HG03521 (cell line): Measurements from ENCODE around the gene CBX2.

ENCODE experiments used
- ATAC-seq: cut with Tn5 transposase; IDR thresholded peaks from one replicate; pipeline ENCODE4 v1.9.1; 2021; ENCODE audit warnings: mild to moderate bottlenecking, moderate library complexity; ENCODE audit not compliant: unreplicated experiment

Gene CBX2

DNA sequence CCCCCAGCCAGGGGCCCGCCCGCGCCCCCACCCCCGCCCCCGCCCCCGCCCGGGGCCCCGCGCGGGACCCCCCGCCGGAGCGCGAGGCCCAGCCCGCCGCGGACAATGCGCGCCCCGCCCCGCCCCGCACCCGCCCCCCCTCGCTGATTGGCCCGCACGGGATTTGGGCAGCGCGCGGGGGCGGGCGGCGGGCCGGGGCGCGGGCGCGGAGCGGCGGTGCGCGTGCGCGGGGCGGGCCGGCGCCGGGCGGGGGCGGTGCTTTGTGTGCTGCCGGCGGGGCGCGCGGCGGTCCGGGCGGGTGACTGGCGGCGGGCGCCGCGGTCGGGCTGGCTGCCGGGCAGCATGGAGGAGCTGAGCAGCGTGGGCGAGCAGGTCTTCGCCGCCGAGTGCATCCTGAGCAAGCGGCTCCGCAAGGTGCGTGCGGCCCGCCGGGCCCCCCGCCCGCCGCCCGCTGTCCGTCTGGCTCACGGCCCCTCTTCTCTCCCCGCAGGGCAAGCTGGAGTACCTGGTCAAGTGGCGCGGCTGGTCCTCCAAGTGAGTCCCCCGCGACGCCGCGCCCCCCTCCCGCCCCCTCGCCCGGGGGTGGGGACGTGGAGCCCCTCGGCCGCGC lies at the start of gene CBX2:
CBX2 (plus strand) TSS at position 255 of the 610 bp plus-strand sequence; CDS start at position 343, 88 bp downstream.
- ATAC-seq, result peak; percentile 74

GRCh38 chr17:79728169-79728907 lies 49.6 kb upstream of the CBX2 start:
- no peak for ATAC-seq

GRCh38 chr17:79728908-79729471 lies 49.0 kb upstream of the CBX2 start:
- ATAC-seq, result no peak

DNA sequence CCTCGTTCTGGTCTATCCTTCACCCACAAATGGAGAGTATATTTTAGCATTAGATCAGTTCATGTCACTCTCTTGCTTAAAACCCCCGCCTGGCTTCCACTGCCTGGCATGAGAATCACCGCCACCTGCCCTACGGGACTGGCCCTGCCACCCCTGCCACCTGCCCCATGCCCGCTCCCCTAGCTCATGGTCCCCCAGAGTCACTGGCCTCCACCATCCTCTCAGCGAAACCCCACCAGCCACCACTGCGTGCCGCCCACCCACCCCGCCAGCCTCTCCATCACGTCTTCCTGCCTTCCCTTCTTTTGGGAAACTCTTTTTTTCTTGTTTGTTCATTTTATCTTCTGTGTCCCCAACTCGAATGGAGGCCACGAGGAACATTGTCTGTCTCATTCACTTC lies 48.2 kb upstream of the CBX2 start:
- ATAC-seq, result no peak

DNA sequence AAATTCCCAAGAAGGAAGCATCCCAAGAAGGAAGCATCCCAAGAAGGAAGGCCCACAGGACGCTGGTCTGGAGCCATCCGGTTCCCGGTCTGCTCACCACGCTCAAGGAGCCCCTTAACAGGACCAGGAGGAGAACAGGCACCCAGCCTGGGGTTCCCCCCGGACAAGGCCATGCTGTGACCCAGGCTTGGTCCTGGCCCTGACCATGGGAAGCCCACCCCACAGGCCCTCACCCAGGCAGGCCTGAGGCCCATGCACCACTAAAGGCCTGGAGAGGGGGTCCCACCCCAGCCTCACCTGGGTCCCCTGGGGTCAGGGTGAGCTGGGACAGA lies 47.5 kb upstream of the CBX2 start:
- ATAC-seq, result no peak

- ATAC-seq, result no peak
These were observed 47.0 kb upstream of the CBX2 start, which contains the start of gene ENPP7 for GRCh38 chr17:79730769-79731483. TSS of gene ENPP7 (plus strand) at chr17:79730943. CDS start at chr17:79731140, 197 bp downstream.

GRCh38 chr17:79732254-79732653 lies 45.7 kb upstream of the CBX2 start:
- no peak for ATAC-seq

GRCh38 chr17:79732804-79733691 lies 44.9 kb upstream of the CBX2 start:
- no peak for ATAC-seq

DNA sequence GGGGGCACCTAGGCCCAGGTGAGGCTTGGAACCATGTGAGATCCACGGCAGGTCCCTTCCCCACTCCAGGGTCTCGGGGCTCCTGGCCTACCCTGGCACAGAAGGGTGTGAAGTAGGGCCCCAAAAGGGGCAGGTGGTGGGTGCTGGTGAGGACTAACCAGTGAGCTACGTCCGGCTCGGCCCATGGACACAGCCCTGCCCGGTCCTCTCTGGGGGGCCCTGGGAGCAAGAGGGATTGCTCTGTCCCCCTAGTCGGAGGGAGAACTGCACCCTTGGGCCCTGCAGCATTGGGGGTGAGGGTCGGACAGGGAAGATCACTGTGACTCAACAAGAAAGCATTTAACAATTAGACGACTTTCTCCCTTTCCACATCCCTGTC lies 44.3 kb upstream of the CBX2 start:
- ATAC-seq, result no peak

DNA sequence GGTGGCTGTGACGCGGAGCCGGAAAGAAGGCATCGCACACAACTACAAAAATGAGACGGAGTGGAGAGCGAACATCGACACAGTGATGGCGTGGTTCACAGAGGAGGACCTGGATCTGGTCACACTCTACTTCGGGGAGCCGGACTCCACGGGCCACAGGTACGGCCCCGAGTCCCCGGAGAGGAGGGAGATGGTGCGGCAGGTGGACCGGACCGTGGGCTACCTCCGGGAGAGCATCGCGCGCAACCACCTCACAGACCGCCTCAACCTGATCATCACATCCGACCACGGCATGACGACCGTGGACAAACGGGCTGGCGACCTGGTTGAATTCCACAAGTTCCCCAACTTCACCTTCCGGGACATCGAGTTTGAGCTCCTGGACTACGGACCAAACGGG lies 42.9 kb upstream of the CBX2 start:
- no peak for ATAC-seq

DNA sequence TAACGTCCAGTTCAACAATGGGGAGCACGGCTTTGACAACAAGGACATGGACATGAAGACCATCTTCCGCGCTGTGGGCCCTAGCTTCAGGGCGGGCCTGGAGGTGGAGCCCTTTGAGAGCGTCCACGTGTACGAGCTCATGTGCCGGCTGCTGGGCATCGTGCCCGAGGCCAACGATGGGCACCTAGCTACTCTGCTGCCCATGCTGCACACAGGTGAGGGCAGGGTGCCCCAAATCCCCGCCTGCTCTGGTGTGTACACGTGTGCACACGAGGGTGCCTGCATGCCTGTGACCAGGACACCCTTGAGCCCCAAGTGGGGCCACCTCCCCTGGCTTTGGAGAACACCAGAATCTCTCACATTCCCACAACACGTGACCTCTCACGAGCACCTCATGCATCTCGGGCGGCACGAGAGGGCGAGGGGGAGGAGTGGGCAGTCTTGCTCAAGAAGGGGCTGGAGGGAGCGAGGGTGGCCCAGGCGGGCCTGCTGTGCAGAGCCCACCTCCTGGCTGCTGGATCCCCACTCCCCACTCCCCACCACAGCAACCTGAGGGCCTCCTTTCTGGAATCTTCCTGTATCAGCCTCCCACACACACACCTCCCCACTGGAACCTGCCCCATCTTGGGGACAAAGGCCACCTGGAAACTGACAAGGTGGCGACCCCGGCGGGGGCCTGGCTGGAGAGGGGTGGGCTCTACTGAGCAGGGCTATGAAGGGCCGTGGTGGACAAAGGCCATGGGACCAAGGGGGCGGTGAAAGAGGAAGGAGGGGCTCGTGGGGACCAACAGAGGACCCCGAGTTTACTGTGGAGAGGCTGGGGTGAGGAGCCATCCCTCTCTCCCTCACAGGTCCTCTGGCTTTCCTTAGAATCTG lies 40.7 kb upstream of the CBX2 start:
- no peak for ATAC-seq

GRCh38 chr17:79737922-79738578 lies 39.9 kb upstream of the CBX2 start:
- no peak for ATAC-seq

GRCh38 chr17:79738643-79739042 lies 39.3 kb upstream of the CBX2 start:
- no peak for ATAC-seq

- ATAC-seq, result no peak
These were observed 38.5 kb upstream of the CBX2 start for GRCh38 chr17:79739148-79740062.

DNA sequence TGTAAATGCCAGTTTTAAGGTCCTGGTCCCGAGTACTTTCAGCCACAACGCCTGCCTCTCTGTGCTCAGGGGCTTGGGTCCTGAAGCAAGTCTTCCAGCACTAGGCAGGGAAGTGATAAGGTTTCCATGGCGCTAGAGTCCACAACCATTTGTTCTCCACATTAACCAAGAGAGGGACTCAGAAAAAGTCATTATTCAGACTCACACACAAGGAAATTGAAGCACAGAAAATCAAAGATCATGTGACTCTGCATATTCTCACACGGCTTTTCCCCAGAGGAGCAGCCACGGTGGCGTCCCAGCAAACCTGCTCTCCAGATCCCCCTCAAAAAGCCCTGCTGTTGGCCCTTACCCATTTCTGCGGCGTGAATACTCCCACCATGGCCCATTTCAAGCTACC lies 37.5 kb upstream of the CBX2 start:
- no peak for ATAC-seq

DNA sequence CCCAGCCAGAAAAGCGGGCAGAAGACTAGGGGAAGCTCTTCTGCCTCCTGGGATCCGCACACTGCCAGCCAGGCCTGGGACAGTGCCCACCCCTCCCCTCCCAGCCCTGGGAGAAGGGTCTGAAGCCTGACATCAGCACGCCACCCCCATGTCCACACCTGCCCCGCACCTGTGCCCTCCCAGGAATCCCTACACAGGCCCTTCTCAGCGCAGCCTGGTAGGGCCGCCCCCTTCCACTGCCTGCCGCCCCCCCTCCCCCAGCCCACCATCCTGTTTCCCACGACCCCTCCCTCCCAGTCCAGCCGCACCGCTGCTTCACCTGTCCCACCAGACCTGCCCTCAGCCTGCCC lies 36.6 kb upstream of the CBX2 start:
- no peak for ATAC-seq

- ATAC-seq, result no peak
These were observed 36.0 kb upstream of the CBX2 start for GRCh38 chr17:79741751-79742588.

- ATAC-seq, result no peak
These were observed 35.4 kb upstream of the CBX2 start for GRCh38 chr17:79742589-79742918.
